HG02623 (cell line): ENCODE measurements around the gene SNORC.
"Not testable (repeated sequence)": the region's sequence is repeated elsewhere in the genome, so short reads cannot be mapped to it uniquely, and the experiment has no call there.

Experiments
- ATAC-seq: cut with Tn5 transposase; IDR thresholded peaks from one replicate; pipeline ENCODE4 v1.9.1; 2021; ENCODE audit warnings: moderate library complexity; ENCODE audit not compliant: unreplicated experiment

Gene SNORC

GRCh38 chr2:232870018-232870765 lies at the start of gene SNORC:
Gene SNORC (plus strand): TSS chr2:232870264. CDS start chr2:232870342, 78 bp downstream.
- ATAC-seq, result no peak

GRCh38 chr2:232829988-232830387 lies 40.1 kb upstream of the SNORC start:
- ATAC-seq, result no peak

DNA sequence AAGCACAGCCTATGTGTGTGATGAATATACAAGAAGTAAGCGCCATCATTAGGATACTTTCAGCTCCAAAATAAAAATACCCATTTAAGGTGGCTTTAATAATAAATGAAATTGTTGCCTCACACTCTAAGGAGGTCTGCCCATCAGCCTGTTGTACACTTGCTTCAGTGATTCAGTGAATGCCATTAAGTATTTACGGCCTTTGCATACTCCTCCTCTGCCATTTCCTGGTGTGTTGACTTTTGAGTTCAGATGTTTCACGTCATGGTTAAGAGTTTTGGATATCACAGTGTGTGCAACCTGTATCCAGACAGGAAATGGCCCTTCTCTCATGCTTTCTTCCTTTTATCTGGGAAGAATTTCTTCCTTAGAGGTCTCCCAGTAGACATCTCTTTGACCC lies 38.6 kb upstream of the SNORC start:
- no peak for ATAC-seq

- no peak for ATAC-seq
Observed at GRCh38 chr2:232833830-232834229, 36.2 kb upstream of the SNORC start.

DNA sequence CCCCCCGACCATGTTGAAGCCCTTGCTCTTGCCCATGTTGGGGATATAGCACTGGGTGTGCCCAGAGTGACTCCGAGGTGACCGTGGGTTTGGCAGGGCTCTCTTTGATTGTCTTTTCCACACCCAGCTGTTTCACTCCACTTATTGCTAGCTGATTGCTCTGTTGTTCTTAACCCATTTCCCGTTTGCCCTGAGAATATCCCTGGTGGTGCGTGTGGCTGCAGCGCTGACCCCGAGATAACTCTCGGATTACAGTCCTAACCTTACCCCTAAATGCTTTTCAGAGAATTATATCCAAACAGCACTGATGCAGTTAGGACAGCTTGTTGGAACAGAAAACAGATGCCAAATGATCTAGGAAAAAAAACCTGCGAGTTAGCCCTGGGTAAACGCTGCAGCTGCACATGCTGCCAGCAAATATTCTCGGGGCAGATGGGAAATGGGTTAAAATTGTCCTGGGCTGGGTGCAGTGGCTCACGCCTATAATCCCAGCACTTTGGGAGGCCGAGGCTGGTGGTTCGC lies 34.3 kb upstream of the SNORC start:
- ATAC-seq, result no peak

DNA sequence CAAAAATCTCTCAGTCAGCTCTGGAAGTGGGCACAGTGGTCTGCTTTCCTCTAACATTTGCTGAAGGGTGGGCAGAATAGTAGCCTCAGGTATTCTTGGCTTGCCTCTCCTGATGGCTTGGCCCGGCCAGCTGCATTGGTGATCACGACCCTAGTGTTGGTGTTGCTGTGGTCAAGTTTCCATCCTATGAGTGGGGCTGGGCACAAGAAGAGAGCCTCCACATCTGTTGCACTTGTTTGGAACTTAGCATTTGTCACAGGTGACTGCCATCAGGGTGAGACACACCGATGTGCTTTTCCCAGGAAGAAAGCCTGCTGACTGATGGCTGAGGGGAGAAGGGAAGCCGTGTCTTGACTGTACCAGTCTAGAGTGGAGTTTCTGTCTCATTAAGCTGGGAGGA lies 33.1 kb upstream of the SNORC start:
- no peak for ATAC-seq

DNA sequence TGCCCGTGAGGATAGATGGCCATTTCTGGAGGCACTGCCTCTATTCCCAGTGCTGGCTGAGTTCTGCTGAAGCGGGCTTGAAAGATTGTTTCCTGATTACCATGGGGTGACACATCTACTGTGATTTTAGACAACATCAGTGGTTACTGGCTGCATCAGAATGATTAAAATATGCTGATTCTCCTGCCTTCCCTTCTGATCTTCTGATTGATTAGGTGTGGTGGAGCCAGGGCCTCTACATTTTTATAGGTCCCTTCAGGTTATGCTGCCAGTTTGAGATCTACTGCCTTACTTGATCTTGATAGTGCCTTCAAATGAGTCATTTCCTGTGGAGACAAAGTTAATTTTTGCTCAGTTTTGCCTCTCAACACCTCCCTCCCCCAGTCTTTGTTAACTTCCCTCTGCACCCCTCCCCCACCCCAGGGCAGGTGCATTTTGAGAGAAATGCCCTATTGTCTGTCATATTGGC lies 31.6 kb upstream of the SNORC start:
- ATAC-seq, result no peak

GRCh38 chr2:232839411-232840079 lies 30.5 kb upstream of the SNORC start:
- ATAC-seq, result no peak

DNA sequence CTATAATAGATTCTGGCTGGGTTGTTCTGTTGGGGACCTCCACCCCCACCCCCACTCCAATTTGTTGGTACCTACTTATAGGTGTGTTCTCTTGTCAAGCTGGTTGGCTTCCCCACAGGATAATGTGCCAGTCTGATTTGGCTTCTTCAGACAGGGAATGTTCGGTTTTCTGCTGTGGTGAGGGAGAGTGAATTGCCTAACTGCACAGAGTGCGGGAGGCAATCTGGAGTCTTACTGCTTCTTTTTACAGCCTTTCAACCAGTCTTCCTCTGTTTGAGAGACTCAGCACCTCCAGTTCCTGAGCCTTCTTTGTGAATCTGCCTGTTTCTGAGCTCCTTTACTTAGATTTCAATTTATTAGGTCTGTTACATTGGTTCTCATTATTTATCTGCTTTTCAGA lies 27.4 kb upstream of the SNORC start:
- ATAC-seq, result no peak

DNA sequence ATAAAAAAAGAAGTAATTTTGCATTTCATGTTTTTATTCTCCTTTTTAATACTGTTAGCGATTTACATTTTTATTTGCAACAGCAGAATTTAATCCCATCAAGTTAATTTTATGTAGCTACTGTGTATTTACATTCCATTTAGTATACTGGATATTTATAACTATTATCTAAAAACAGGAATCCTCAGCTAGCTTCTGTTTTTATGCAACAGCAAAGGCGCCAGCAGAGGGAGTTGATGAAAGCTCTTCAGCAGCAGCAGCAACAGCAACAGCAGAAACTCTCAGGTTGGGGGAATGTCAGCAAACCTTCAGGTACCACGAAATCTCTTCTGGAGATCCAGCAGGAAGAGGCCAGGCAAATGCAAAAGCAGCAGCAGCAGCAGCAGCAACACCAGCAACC lies 26.2 kb upstream of the SNORC start:
- no peak for ATAC-seq

GRCh38 chr2:232846055-232846454 lies 24.0 kb upstream of the SNORC start:
- ATAC-seq, result no peak

GRCh38 chr2:232850039-232850438 lies 20.0 kb upstream of the SNORC start:
- no peak for ATAC-seq

DNA sequence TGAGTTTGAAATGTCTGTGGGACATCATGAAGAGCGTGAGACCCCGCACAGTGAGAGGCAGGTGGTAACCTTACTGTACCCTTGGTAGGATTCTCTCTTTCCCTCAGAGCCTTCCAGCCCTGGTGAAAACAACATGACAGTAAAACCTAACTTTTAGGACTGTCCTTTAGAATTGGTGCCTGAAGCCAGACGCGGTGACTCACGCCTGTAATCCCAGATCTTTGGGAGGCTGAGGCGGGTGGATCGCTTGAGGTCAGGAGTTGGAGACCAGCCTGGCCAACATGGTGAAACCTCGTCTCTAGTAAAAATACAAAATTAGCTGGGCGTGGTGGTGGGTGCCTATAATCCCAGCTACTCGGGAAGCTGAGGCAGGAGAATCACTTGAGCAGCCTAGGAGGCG lies 18.0 kb upstream of the SNORC start:
- ATAC-seq, result not testable (repeated sequence)

GRCh38 chr2:232852676-232853075 lies 17.4 kb upstream of the SNORC start:
- ATAC-seq, result no peak

GRCh38 chr2:232854082-232854481 lies 16.0 kb upstream of the SNORC start:
- ATAC-seq, result no peak

- ATAC-seq, result no peak
Observed at GRCh38 chr2:232857158-232857563, 12.9 kb upstream of the SNORC start.

DNA sequence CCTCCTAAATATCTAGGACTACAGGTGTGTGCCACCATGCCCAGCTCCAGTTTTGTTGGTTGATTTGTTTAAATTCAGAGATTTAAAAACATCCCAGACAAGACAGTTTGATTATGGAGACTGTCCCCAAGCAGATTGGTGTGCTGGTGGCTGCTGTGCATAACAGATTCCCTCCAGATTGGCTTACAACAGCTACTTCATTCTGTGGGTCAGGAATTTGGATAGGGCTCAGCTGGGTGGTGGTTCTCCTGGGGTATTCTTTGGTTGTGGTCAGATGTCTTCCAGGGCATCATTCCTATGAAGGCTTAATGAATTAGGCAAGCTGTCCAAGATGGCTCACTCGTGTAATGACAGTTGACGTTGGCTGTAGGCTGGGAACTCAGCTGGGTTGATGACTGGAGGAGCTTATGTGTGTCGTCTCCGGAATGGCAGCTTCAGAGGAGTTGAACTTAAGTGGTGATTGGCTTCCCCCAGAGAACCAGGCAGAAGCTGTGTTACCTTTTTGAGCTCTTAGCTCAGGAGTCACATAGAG lies 10.6 kb upstream of the SNORC start:
- no peak for ATAC-seq

- no peak for ATAC-seq
Observed at GRCh38 chr2:232860593-232861241, 9.3 kb upstream of the SNORC start.

GRCh38 chr2:232861353-232861752 lies 8.7 kb upstream of the SNORC start:
- no peak for ATAC-seq

DNA sequence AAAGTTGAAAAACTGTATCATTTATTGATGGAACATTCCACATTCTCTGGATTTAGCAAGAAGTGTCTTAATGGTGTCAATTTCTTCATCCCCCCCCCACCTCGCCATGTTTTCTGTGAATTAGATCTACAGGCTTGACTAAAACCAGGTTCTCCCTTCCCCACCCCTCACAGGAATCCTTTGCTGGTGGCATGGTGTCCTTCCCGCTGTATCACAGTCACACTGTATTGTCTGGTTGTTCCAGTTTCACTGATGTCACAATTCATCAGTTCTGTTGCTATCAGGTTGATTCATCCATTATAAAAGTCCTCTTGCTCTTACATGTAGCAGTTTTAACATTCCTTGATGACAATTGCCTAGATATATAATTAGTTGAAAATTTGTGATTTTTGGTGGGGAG lies 6.1 kb upstream of the SNORC start:
- no peak for ATAC-seq

DNA sequence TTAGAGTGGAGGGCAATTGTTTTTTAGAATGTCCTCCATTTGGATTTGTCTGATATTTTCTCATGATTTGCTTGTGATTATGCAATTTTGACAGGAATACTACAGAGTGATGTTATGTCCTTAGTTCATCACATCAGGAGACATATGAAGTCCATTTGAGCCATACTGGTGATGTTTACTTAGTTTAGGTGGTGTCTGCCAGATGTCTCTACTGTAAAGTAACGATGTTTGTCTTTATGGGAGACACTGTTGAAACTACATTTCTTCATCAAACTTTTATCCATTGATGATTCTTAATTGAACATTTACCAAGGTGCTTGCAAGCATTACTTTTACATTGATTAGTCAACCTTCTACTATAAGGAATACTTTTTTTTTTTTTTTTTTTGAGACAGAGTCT lies 4.9 kb upstream of the SNORC start:
- ATAC-seq, result no peak
